ENCODE results near the gene DHX35.

Gene DHX35

GRCh38 chr20:39010496-39010895 lies 48.4 kb downstream of the DHX35 start:
- no peak overlapping the region for H3K27ac ChIP-seq (ENCODE audit: extremely low read depth, low read depth, low read length)
- H3K9me3 ChIP-seq (ENCODE audit: control insufficient read depth, insufficient read depth, low read depth, low read length): no peaks in the 10 kb centered on the region
- H3K36me3 ChIP-seq (ENCODE audit: control insufficient read depth in 2 of 2, insufficient read depth in 1 of 2, low read length in 2 of 2): peaks cover 8 to 73% of the 10 kb centered on the region in 2 experiments
- ChIA-PET CTCF (no interaction called here), POLR2A (no interaction called here)
- no peak for TF ChIP-seq ZNF398 (tag by site-specific recombination; IDR thresholded peaks at IDR 0.05)
- TF ChIP-seq ZNF140 (tag by site-specific recombination; IDR thresholded peaks at IDR 0.05): no peak
- TF ChIP-seq EGR2 (tag by site-specific recombination; IDR thresholded peaks at IDR 0.05; ENCODE audit: low read depth): no peak
- no peak for TF ChIP-seq REPIN1 (tag by site-specific recombination; IDR thresholded peaks at IDR 0.05; ENCODE audit: low read depth)
- no peak for TF ChIP-seq ZNF610 (tag by site-specific recombination; IDR thresholded peaks at IDR 0.05; ENCODE audit: borderline replicate concordance)
- no peak for TF ChIP-seq ZNF169 (tag by site-specific recombination; IDR thresholded peaks at IDR 0.05)
- no peak for TF ChIP-seq ZNF223 (tag by site-specific recombination; IDR thresholded peaks at IDR 0.05)
- no peak for TF ChIP-seq ZNF670 (tag by site-specific recombination; IDR thresholded peaks at IDR 0.05; ENCODE audit: low read depth)
- TF ChIP-seq ZNF701 (tag by site-specific recombination; IDR thresholded peaks at IDR 0.05): no peak
- TF ChIP-seq ZNF488 (tag by site-specific recombination; IDR thresholded peaks at IDR 0.05): no peak
- TF ChIP-seq ATF2 (tag by site-specific recombination; IDR thresholded peaks at IDR 0.05; ENCODE audit: low read depth): no peak
- TF ChIP-seq ZNF416 (tag by site-specific recombination; IDR thresholded peaks at IDR 0.05): no peak
- TF ChIP-seq TSHZ1 (tag by site-specific recombination; IDR thresholded peaks at IDR 0.05; ENCODE audit: borderline replicate concordance): no peak
- no peak for TF ChIP-seq ZNF658 (tag by site-specific recombination; IDR thresholded peaks at IDR 0.05)
- TF ChIP-seq ZNF18 (tag by site-specific recombination; IDR thresholded peaks at IDR 0.05): no peak
- TF ChIP-seq ZNF707 (tag by site-specific recombination; IDR thresholded peaks at IDR 0.05): no peak
- no peak for TF ChIP-seq ZNF585B (tag by site-specific recombination; IDR thresholded peaks at IDR 0.05)
- no peak overlapping the region for H3K4me3 ChIP-seq (ENCODE audit: low read depth, low read length)
- H3K4me1 ChIP-seq (ENCODE audit: control insufficient read depth, insufficient read depth, low read length): no peaks in the 10 kb centered on the region

Measured in HEK293 (cell line).